Measurements from ENCODE around the gene G2E3. TPM values are rescaled to one million over a fixed set of nuclear protein-coding genes. Genes with fewer than 3 reads are reported as not detected.

The G2E3 gene
- 10.8 to 19.8 TPM (median 16.8 TPM) in 5 replicates for total RNA-seq (2022; extraction: Qiagen RNA extraction)

DNA sequence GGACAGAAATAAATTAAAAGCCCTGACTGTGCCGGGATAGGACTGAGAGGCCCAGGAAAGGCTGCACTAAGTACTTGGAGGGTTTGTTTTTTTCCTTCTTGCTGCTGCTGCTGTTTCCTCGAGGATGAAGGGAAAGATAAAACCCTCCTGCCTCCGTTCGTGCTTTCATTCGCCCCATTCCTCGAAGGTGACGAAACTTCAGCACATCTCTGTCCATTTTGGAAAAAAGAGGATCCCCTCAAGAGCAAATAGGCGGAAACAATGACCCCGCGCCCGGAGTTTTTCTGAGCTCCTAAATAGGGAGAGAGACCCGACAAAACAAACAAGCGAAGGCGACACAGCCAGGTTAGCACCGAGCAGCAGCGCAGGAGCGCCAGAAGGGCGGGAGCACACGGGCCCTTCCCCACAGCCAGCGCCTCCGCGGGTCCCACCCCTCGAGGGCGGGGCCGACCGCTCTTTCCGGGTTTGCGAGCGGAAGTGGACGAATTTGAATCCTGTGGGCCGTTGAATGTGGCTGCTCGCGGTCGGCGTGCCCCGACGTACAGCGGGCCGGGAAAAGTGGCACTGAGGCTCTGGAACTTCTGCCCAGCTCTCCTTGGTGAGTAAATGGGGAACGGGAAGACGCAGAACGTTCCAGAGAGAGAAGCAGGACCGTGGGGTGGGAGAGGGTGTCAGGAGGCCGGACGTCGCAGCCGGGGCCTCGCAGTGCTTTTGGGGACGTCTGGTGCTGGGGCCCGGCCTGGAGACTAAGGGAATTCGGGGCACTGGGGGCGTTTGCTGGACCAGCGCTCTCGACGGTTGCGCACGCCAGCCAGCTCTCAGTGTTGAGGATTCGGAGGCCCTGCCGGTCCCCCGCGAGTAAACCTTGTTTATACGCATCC lies at the start of gene G2E3:
Gene G2E3 (plus strand): TSS at position 484 of the 881 bp plus-strand sequence. CDS start 21,922 bp downstream, outside the sequence.

GRCh38 chr14:30621940-30622830 lies 63.2 kb downstream of the G2E3 start, which contains the start of gene SCFD1:
SCFD1 (plus strand) TSS chr14:30622319; CDS start chr14:30622339, 20 bp downstream.

Other genes with a start within 250 kb of the G2E3 start
- gene SCFD1, start 63.2 kb downstream of the G2E3 start, total RNA-seq (2022; extraction: Qiagen RNA extraction) = 38.0 to 43.6 TPM (median 38.9 TPM) in 5 replicates